T-helper 1 cell (primary cell): Measurements from ENCODE around the gene ZNF746.

ENCODE experiments used
- DNase-seq, 5 donors: peaks; one replicate each; pipeline ENCODE4 v3.0.0-alpha.2; 2012 to 2020

ZNF746 gene

GRCh38 chr7:149423449-149424110, 74.0 kb downstream of the ZNF746 start:
- DNase-seq: no peak

- DNase-seq: peak in 2 of 5 donors; percentile 17 to 20
Measured at GRCh38 chr7:149422914-149423301, 74.7 kb downstream of the ZNF746 start.
